Dermis lymphatic vessel endothelial cell (primary cell): ENCODE measurements around the gene MACROD1. TPM values are rescaled to one million over a fixed set of nuclear protein-coding genes. Genes with fewer than 3 reads are reported as not detected.

Source experiments
- total RNA-seq: library from RNA; depleted of rRNA; stranded (reverse); fragments of >200 nt; gene quantifications from 2 replicates; pipeline ENCODE4 v1.2.1, GENCODE V29; 2014

The MACROD1 gene, protein sequence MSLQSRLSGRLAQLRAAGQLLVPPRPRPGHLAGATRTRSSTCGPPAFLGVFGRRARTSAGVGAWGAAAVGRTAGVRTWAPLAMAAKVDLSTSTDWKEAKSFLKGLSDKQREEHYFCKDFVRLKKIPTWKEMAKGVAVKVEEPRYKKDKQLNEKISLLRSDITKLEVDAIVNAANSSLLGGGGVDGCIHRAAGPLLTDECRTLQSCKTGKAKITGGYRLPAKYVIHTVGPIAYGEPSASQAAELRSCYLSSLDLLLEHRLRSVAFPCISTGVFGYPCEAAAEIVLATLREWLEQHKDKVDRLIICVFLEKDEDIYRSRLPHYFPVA
- 19.3 and 22.3 TPM in 2 replicates for total RNA-seq

DNA sequence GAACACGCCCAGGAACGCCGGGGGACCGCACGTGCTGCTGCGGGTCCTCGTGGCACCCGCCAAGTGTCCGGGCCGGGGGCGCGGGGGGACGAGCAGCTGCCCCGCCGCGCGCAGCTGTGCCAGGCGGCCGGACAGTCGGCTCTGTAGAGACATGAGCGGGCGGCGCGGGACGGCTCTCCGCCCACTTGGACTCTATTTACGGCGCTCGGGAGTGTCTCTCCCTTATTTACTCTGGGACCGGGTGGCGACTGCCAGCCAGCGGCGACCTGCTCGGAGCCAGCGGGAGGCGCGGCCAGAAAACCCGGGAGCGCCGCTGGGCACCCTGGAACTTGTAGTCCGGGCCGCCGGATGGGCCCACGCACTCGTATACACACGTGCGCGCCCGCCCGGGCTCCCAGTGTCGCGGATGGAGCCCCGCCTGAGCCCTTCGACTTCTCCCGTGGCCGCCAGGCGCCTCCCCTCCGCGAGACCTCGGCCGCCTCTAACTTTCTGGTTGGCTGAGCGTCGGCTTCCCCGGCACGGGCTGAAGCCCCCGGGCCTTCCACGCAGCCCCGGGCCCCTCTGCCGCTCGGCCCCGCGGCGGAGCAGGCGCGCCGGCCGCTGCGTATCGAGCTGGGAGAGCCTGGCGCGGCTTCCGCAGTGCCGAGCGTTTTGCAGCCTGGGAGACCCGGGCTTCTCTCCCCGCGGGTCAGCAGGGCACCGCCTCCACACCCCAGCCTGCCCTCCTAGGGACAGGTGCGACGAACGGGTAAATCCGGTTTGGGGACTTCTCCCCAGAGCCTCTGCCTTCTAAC is at the start of gene MACROD1:
TSS of gene MACROD1 (minus strand) at position 272 of the 794 bp plus-strand sequence. CDS start at position 153, 119 bp downstream.

GRCh38 chr11:64206457-64207255 is 40.7 kb upstream of the MACROD1 start, which contains the start of gene FERMT3:
Gene FERMT3 (plus strand): TSS chr11:64206721. CDS start chr11:64207365, 644 bp downstream.

DNA sequence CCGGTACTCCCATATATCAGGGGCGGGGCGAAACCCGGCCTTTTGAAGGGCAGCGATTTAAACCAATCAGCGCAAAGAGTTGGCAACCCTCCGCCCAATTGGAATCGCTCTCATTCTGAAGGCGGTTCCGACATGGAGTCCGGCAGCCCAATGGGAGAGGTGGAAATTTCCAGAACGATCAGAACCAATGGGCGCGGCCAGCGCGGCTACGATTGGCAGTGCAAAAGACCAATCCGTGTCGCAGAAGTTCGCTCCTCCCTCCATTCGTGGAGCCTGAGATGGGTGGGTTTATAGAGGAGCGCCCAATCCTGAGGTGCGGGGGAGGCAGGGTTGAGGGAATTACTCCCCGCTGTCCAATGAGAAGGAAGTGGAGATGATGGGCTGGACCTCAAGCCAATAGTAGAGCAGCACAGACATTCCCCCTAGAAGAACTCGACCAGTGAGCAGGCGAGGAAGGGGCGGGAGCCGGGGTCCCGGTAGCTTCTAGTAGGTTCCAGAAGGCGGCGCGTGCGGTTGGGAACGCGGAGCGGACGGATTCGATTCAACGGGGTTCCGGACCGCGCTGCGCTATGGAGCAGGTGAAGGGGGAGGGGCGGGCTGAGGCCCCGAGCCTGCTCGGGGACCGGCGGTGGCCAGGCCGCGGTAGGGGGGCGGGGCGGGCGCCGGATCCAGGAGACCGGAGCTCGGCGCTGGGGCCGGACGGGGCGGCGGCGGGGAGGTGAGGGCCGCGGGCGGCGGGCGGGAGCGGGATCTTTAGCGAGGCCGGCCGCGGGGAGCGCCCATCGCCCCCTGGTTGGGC is 20.0 kb upstream of the MACROD1 start, which contains the start of gene STIP1:
TSS of gene STIP1 (plus strand) at position 479 of the 799 bp plus-strand sequence. CDS start at position 570, 91 bp downstream.

DNA sequence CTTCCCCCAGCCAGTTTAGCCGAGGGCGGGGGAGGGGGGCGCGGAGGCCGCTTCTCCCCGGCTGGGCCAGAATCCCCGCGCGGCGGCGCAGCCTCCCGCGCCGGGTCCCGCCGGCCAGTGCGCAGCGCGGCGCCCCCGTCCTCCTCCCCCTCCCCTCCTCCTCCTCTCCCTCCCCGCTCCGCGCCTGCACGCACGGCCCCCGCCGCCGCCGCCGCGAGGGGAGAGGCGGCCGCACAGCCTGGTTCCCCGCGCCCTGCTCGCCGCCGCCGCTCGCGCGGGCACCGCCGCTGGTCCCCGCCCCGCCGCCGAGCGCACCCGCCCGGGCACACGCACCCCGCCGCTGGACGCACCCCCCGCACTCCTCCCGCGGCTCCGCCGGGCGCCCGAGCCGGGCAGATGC is 130.3 kb downstream of the MACROD1 start, which contains the start of gene FLRT1:
TSS of gene FLRT1 (plus strand) at position 356 of the 400 bp plus-strand sequence. CDS start 80,337 bp downstream, outside the sequence.

DNA sequence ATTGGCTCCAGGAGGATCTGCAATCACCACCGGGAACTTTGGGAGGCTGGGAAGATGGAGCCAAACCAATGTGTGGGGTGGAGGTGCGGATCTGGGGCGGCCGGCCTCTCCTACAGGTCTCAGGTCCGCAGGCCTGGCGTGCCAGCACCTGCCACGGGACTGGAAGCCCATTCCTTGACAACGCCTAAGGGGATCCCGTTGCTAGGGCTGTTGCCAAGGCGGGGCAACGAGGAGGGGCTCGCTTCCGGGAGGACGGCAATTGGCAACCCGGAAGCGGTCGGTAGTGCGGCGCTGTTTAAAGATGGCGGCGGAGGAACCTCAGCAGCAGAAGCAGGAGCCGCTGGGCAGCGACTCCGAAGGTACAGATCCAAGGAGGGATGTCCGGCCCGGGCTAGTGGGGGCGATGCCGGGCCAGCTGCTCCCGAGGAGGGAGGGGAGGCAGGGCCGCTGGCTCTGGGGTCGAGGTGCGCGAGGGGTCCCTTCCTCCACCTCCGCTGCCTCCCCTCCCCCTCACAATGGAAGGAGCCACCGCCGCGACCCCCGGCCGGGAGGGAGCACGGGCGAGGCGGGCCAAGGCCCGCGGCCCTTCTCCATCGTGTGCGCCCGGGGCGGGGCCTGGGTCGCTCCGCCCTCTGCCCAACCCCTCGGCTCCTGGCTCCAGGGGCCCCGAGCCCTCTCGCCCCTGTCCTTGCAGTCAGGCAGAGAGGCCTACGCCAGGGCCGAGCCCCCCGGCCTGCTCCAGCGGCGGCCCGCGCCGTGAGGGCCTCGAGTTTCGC is 179.6 kb downstream of the MACROD1 start, which contains the start of gene OTUB1:
TSS of gene OTUB1 (plus strand) at position 283 of the 776 bp plus-strand sequence. CDS start at position 302, 19 bp downstream.

DNA sequence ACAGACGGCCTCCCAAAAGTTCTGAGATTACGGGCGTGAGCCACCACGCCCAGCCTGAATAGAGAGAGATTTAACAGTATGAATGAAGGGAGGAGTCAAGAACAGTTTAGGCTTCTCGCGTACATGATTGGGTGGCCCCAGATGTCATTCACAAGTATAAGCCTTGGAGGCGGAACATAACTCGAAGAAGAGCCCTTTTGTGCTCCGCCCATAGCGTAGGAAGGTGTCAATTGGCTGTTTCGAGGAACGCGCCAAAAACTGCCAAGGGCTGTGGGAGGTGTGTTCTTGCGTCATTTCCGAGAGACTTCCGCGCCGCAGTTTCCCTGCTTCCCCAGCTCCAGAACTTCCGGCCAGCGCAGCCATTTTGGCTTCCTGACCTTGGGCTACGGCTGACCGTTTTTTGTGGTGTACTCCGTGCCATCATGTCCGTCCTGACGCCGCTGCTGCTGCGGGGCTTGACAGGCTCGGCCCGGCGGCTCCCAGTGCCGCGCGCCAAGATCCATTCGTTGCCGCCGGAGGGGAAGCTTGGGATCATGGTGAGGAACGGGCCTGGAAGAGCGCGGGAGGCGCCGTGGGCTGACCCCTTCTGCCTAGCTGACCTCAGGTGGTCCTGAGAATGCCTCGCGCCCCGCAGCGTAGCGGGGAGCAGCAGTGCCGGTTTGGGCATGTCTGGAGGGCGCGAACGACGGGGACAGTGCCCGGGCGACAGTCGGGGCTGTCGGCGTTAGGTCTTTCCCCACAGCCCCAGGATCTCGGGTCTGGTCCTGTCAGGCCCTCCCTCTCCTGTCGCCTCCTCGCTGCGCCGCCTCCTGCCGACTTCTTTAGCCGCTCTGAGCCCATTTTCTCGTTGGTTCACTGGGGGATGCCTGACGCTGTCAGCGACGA is 191.4 kb downstream of the MACROD1 start, which contains the start of gene COX8A:
TSS of gene COX8A (plus strand) at position 362 of the 885 bp plus-strand sequence. CDS start at position 423, 61 bp downstream.

Other genes starting within 250 kb of the MACROD1 start
- gene RCOR2, start 248.9 kb downstream of the MACROD1 start, total RNA-seq, result under 0.01 and 0.26 TPM in 2 replicates
- gene NAA40, start 227.1 kb downstream of the MACROD1 start, total RNA-seq, result 9.8 and 10.5 TPM in 2 replicates
- 222 and 267 TPM in 2 replicates for gene COX8A, start 191.5 kb downstream of the MACROD1 start, total RNA-seq
- 45.6 and 46.7 TPM in 2 replicates for gene OTUB1, start 179.7 kb downstream of the MACROD1 start, total RNA-seq
- not detected in 2 replicates for gene FLRT1, start 130.2 kb downstream of the MACROD1 start, total RNA-seq
- 112 and 116 TPM in 2 replicates for gene STIP1, start 20.1 kb upstream of the MACROD1 start, total RNA-seq
- 7.2 and 9.3 TPM in 2 replicates for gene FERMT3, start 40.6 kb upstream of the MACROD1 start, total RNA-seq
- gene TRPT1, start 60.1 kb upstream of the MACROD1 start, total RNA-seq, result 19.5 and 25.5 TPM in 2 replicates
- 27.1 and 40.1 TPM in 2 replicates for gene NUDT22, start 60.2 kb upstream of the MACROD1 start, total RNA-seq
- gene DNAJC4, start 64.4 kb upstream of the MACROD1 start, total RNA-seq, result 13.8 and 14.1 TPM in 2 replicates
- 13.7 and 19.8 TPM in 2 replicates for gene VEGFB, start 68.5 kb upstream of the MACROD1 start, total RNA-seq
- 71.8 and 72.9 TPM in 2 replicates for gene FKBP2, start 75.0 kb upstream of the MACROD1 start, total RNA-seq
- gene PPP1R14B, start 80.8 kb upstream of the MACROD1 start, total RNA-seq, result 89.6 and 110 TPM in 2 replicates
- 14.6 and 15.3 TPM in 2 replicates for gene PLCB3, start 85.4 kb upstream of the MACROD1 start, total RNA-seq
- 46.2 and 69.0 TPM in 2 replicates for gene BAD, start 118.6 kb upstream of the MACROD1 start, total RNA-seq
- 6.0 and 7.7 TPM in 2 replicates for gene GPR137, start 119.7 kb upstream of the MACROD1 start, total RNA-seq
- gene KCNK4, start 125.2 kb upstream of the MACROD1 start, total RNA-seq, result not detected in 2 replicates
- gene CATSPERZ, start 134.2 kb upstream of the MACROD1 start, total RNA-seq, result 0.11 TPM in 1 of 2 replicates, not detected in the other
- gene ESRRA, start 139.4 kb upstream of the MACROD1 start, total RNA-seq, result 42.8 and 56.0 TPM in 2 replicates
- gene TRMT112, start 151.4 kb upstream of the MACROD1 start, total RNA-seq, result 231 and 235 TPM in 2 replicates
- gene PRDX5, start 152.0 kb upstream of the MACROD1 start, total RNA-seq, result 194 and 276 TPM in 2 replicates
- 1.0 and 1.5 TPM in 2 replicates for gene CCDC88B, start 174.1 kb upstream of the MACROD1 start, total RNA-seq
- gene RPS6KA4, start 193.0 kb upstream of the MACROD1 start, total RNA-seq, result 25.1 and 26.0 TPM in 2 replicates